Fibroblast of lung (primary cell): ENCODE results near the gene BMPR1B.

Experiments used
- CTCF ChIP-seq, 2 donors: IDR thresholded peaks in 1 of 2; conservative IDR thresholded peaks in 1 of 2; 1 replicate in 1 of 2; 2 replicates in 1 of 2; pipeline ENCODE4 v1.5.1; 2011 to 2012; ENCODE audit warnings: low read length in 2 of 2, control low read depth in 1 of 2, inconsistent platforms in 1 of 2, low read depth in 1 of 2, mild to moderate bottlenecking in 1 of 2
- EZH2 ChIP-seq: IDR thresholded peaks from 2 replicates; pipeline ENCODE4 v1.5.1; 2012; ENCODE audit warnings: low read length, control low read depth, mild to moderate bottlenecking; ENCODE audit errors: missing control alignments

- TF ChIP-seq CTCF (conservative IDR thresholded peaks at IDR 0.05 in 1 of 2, IDR thresholded peaks at IDR 0.05 in 1 of 2; ENCODE audit: low read depth in 1 of 2, low read length in 2 of 2) (no peak), EZH2 (no peak)
Observed at GRCh38 chr4:94766856-94767255, 9.1 kb downstream of the BMPR1B start.
